Smooth muscle cell (in vitro differentiated cells): ENCODE results near the gene KLHL3. TPM values are rescaled to one million over a fixed set of nuclear protein-coding genes. Genes with fewer than 3 reads are reported as not detected.
A peak's percentile ranks its signal among the peaks of the same experiment; 100 is the strongest.

Experiments used
- DNase-seq: peaks from one replicate; lab custom pipeline; 2025; ENCODE audit not compliant: unreplicated experiment; lab: John Stamatoyannopoulos, UW
- H2AFZ ChIP-seq: fragments of 200-600 bp; sonication (generic); 2 replicates; pipeline ENCODE4 v1.6.0; 2016; ENCODE audit warnings: antibody characterized with exemption, low read depth, mild to moderate bottlenecking
- H3F3A ChIP-seq: fragments of 200-600 bp; sonication (generic); 2 replicates; pipeline ENCODE4 v1.6.0; 2017; ENCODE audit warnings: antibody characterized with exemption, low read depth
- H3K27ac ChIP-seq: fragments of 200-600 bp; sonication (generic); 2 replicates; pipeline ENCODE4 v1.5.1; 2016; ENCODE audit warnings: low read depth, mild to moderate bottlenecking
- H3K27me3 ChIP-seq: fragments of 200-600 bp; sonication (generic); 2 replicates; pipeline ENCODE4 v1.6.1; 2016; ENCODE audit warnings: low read depth, mild to moderate bottlenecking
- H3K36me3 ChIP-seq: fragments of 200-600 bp; sonication (generic); 2 replicates; pipeline ENCODE4 v1.5.1; 2016; ENCODE audit warnings: low read depth
- H3K4me1 ChIP-seq: fragments of 200-600 bp; sonication (generic); 2 replicates; pipeline ENCODE4 v1.5.1; 2016; ENCODE audit warnings: low read depth
- H3K4me2 ChIP-seq: fragments of 200-600 bp; sonication (generic); 2 replicates; pipeline ENCODE4 v1.6.0; 2016; ENCODE audit warnings: mild to moderate bottlenecking
- H3K4me3 ChIP-seq: fragments of 200-600 bp; sonication (generic); 2 replicates; pipeline ENCODE4 v1.5.1; 2016; ENCODE audit warnings: mild to moderate bottlenecking
- H3K79me2 ChIP-seq: fragments of 200-600 bp; sonication (generic); 2 replicates; pipeline ENCODE4 v1.6.0; 2016; ENCODE audit warnings: low read depth, mild to moderate bottlenecking
- H3K9ac ChIP-seq: fragments of 200-600 bp; sonication (generic); 2 replicates; pipeline ENCODE4 v1.6.0; 2016; ENCODE audit warnings: low read depth
- H3K9me3 ChIP-seq: fragments of 200-600 bp; sonication (generic); replicated peaks from 2 replicates; pipeline ENCODE4 v1.5.1; 2016; ENCODE audit warnings: low read depth
- H4K20me1 ChIP-seq: fragments of 200-600 bp; sonication (generic); 2 replicates; pipeline ENCODE4 v1.6.0; 2016; ENCODE audit warnings: low read depth
- CTCF ChIP-seq: fragments of 200-600 bp; sonication (generic); IDR thresholded peaks from 2 replicates; pipeline ENCODE4 v1.5.1; 2017; ENCODE audit warnings: borderline replicate concordance, mild to moderate bottlenecking, antibody characterized with exemption; ENCODE audit not compliant: insufficient read depth, poor library complexity, severe bottlenecking
- WGBS: methylation state at CpG from one replicate; pipeline ENCODE4 v1.1.7; 2016; ENCODE audit warnings: low lambda C conversion rate; 5-methylcytosine and 5-hydroxymethylcytosine counted together
- polyA plus RNA-seq: library from polyadenylated mRNA; unstranded; fragments of >200 nt; fragmentation: Nextera tagmentation; extraction: Ambion mirVana; gene quantifications from 2 replicates; pipeline ENCODE4 v1.2.1, GENCODE V29; 2016
- total RNA-seq: library from RNA; depleted of rRNA; stranded (reverse); fragments of >200 nt; gene quantifications from 2 replicates; pipeline ENCODE4 v1.2.3, GENCODE V29; 2014

The KLHL3 gene
- total and polyA plus RNA-seq, 2 experiments from 2014 or later = 3.6 to 9.1 TPM

DNA sequence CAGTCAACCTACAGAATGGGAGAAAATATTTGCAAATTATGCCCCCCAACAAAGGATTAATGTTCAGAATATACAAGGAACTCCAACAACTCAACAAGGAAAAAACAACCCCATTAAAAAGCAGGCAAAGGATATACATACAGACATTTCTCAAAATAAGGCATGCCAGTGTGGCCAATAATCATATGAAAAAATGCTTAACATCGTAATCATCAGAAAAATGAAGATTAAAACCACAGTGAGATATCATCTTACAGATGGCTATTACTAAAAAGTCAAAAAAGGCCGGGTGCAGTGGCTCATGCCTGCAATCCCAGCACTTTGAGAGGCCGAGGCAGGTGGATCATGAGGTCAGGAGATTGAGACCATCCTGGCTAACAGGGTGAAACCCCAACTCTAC lies 103.2 kb downstream of the KLHL3 start:
- H3K4me1 ChIP-seq = peaks cover 17% of the 10 kb centered on the region
- no peaks in the 10 kb centered on the region for H3F3A ChIP-seq
- H2AFZ ChIP-seq = no peak overlapping the region
- no peaks in the 10 kb centered on the region for H3K79me2 ChIP-seq
- no peaks in the 10 kb centered on the region for H3K27me3 ChIP-seq
- no peak overlapping the region for H3K4me3 ChIP-seq
- TF ChIP-seq CTCF = no peak
- no peaks in the 10 kb centered on the region for H3K9me3 ChIP-seq
- no peak for DNase-seq
- 91% methylated on average over 3 of the region's 3 CpGs for WGBS
- H4K20me1 ChIP-seq = no peaks in the 10 kb centered on the region
- no peaks in the 10 kb centered on the region for H3K36me3 ChIP-seq
- H3K27ac ChIP-seq = no peak overlapping the region
- no peak overlapping the region for H3K4me2 ChIP-seq
- H3K9ac ChIP-seq = no peak overlapping the region

- Histone ChIP-seq H3K27ac (peak overlapping the region; percentile 68), H3K36me3 (no peaks in the 10 kb centered on the region), H2AFZ (no peak overlapping the region), H3K4me2 (peak overlapping the region; percentile 58), H3F3A (no peaks in the 10 kb centered on the region), H3K4me1 (peaks cover 17% of the 10 kb centered on the region), H3K4me3 (no peak overlapping the region), H3K79me2 (no peaks in the 10 kb centered on the region), H3K9ac (no peak overlapping the region), H4K20me1 (no peaks in the 10 kb centered on the region), H3K9me3 (no peaks in the 10 kb centered on the region), H3K27me3 (no peaks in the 10 kb centered on the region)
- no peak for DNase-seq
- WGBS = 38% methylated on average over 2 of the region's 2 CpGs
- no peak for TF ChIP-seq CTCF
These were observed 104.4 kb downstream of the KLHL3 start for GRCh38 chr5:137631453-137631852.

DNA sequence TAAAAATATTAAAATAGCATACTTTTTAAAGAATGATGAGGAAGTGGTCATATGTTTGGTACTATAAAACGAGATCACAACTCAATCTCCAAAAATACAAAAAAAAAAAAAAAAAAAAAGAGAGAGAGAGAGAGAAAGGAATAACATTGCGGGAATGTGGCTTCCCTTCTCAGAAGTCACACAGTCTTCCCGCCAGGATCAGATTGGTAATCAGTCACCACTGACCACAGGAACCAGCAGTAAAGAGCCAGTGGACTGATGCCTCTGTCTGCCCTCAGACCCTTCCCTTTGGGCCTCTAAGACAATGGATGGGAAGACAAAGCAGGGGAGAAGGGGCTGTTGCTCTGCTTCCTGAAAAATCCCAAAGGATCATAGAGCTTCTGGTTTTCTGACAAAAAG lies 104.9 kb downstream of the KLHL3 start:
- peaks cover 17% of the 10 kb centered on the region for H3K4me1 ChIP-seq
- H2AFZ ChIP-seq = no peak overlapping the region
- no peaks in the 10 kb centered on the region for H3K27me3 ChIP-seq
- no peaks in the 10 kb centered on the region for H3K79me2 ChIP-seq
- no peaks in the 10 kb centered on the region for H3K9me3 ChIP-seq
- 51% methylated on average over 3 of the region's 3 CpGs for WGBS
- H4K20me1 ChIP-seq = no peaks in the 10 kb centered on the region
- peak overlapping the region; percentile 68 for H3K27ac ChIP-seq
- H3K36me3 ChIP-seq = no peaks in the 10 kb centered on the region
- H3F3A ChIP-seq = no peaks in the 10 kb centered on the region
- peak overlapping the region; percentile 58 for H3K4me2 ChIP-seq
- H3K9ac ChIP-seq = no peak overlapping the region
- no peak for TF ChIP-seq CTCF
- H3K4me3 ChIP-seq = no peak overlapping the region
- no peak for DNase-seq

DNA sequence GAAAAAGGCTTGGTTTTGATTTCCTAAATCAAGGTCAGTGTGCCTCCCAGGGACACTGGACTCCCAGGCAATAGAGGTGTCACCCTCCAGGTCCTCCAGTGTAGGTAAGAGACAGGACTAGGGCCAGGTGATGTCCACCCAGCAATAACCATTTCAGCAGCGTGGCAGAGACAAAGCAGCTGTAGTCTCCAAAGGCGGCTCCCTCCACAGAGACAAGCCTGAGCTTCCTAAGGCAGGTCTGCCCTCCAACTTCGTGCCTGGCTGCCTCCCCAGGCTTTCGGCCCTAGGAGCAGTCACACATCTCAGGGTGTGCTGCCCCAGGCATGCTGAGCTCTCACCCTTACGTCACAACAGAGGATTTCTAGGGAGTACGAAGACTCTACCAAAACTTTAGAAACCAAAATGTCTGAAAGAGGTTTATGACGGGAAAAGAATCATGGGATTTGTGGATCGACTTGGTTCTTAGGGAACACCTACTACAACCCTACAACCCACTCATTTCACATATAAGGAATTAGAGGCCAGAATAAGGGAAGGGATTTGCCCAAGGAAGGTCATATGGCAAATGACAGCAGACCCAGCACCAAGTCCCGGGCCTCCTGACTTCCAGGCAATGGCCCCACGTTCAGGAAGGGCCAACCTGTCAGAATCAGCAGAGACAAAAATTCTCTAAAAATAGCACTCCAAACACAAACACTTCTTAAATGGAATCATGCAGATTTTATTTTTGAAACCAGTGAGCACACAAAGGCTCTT lies 105.5 kb downstream of the KLHL3 start:
- 63% methylated on average over 10 of the region's 10 CpGs for WGBS
- no peak for DNase-seq
- H2AFZ ChIP-seq = peak overlapping the region; percentile 39
- H3K4me1 ChIP-seq = peaks cover 17% of the 10 kb centered on the region
- H3F3A ChIP-seq = no peaks in the 10 kb centered on the region
- peak overlapping the region; percentile 68 for H3K27ac ChIP-seq
- H3K9ac ChIP-seq = peak overlapping the region; percentile 27
- TF ChIP-seq CTCF = no peak
- H4K20me1 ChIP-seq = no peaks in the 10 kb centered on the region
- H3K4me3 ChIP-seq = no peak overlapping the region
- no peaks in the 10 kb centered on the region for H3K79me2 ChIP-seq
- no peaks in the 10 kb centered on the region for H3K27me3 ChIP-seq
- no peaks in the 10 kb centered on the region for H3K9me3 ChIP-seq
- peak overlapping the region; percentile 58 for H3K4me2 ChIP-seq
- no peaks in the 10 kb centered on the region for H3K36me3 ChIP-seq
